ENCODE measurements around the gene GFRA1.

The GFRA1 gene

DNA sequence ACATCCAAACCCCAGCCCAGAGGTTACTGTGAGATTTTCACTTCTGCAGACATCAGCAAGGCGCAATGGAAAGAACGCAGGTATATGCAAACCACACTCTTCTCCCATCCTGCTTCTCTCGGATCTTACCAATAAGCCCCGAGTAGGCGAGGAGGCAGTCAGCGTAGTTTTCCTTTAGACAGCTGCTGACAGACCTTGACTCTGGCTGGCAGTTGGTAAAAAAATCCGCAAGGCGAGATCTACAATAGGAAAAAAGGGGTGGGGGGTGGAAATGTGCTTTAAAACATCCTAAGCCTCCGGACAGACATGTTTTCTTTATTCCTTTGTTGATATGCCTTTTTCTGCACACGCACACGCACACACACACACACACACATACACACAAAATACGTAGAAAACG, 176.5 kb downstream of the GFRA1 start:
- DNase-seq (no peak), ATAC-seq (replicated peaks) (no peak)
- H3K27me3 Mint-ChIP-seq: no peaks in the 10 kb centered on the region
- H3K9me3 Mint-ChIP-seq: peaks cover 3 to 19% of the 10 kb centered on the region in 2 donors
- H3K4me3 Mint-ChIP-seq: no peak overlapping the region
- H3K27ac Mint-ChIP-seq: no peak overlapping the region
- no peaks in the 10 kb centered on the region for H3K4me1 Mint-ChIP-seq (ENCODE audit: low read depth in 2 of 2)
- H3K36me3 Mint-ChIP-seq (ENCODE audit: insufficient read depth): no peaks in the 10 kb centered on the region

DNA sequence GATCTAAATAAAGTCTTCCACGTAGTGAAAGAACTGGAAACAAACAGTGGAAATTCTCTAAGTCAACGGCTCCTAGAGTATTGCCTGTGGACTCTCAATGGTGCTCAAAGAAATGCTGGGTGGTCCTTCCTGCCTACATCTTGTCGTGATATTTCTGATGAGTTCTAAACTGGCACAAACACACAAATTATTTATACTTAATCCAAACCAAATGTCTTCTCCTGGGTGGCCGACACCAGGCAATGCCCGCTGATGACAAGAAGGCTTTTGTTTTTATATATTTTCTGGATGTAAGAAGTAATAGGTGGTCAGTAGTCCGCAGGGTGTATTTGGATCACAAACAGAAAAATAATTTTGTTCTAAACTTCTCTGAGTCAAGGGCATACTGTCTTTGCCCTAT, 178.7 kb downstream of the GFRA1 start:
- no peak for ATAC-seq (replicated peaks)

DNA sequence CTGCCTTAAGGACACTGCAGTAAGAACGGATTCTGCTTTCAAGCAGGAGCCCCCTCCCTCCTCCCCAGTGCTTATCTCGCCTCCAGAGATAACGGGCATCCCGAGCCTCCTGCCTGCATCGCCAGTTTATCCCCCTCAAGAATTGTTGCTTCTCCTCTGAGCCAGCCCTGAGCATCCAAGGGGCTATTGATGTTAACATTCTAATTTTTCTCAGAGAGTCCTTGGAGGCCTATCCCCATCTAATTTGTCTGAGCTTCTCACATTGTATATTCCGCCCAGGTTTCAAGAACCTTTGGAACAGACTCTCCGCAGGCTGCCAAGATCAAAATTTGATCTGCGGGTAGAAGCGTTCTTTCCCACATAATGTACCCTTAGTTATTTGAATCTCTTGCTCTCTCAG, 180.0 kb downstream of the GFRA1 start:
- ATAC-seq (replicated peaks) (no peak), DNase-seq (no peak)
- Mint-ChIP-seq H3K27me3 (no peaks in the 10 kb centered on the region), H3K27ac (no peak overlapping the region), H3K9me3 (peaks cover 0 to 8% of the 10 kb centered on the region in 2 donors), H3K4me1 (ENCODE audit: low read depth in 2 of 2) (no peaks in the 10 kb centered on the region), H3K4me3 (no peak overlapping the region), H3K36me3 (ENCODE audit: insufficient read depth) (peaks cover 3% of the 10 kb centered on the region)

More for the DNA sequence above, 178.7 kb downstream of the GFRA1 start:
- Mint-ChIP-seq H3K9me3 (peaks cover 0 to 8% of the 10 kb centered on the region in 2 donors), H3K27me3 (no peaks in the 10 kb centered on the region), H3K27ac (no peak overlapping the region), H3K4me1 (ENCODE audit: low read depth in 2 of 2) (no peaks in the 10 kb centered on the region), H3K4me3 (no peak overlapping the region), H3K36me3 (ENCODE audit: insufficient read depth) (peaks cover 3% of the 10 kb centered on the region)
- DNase-seq: no peak

DNA sequence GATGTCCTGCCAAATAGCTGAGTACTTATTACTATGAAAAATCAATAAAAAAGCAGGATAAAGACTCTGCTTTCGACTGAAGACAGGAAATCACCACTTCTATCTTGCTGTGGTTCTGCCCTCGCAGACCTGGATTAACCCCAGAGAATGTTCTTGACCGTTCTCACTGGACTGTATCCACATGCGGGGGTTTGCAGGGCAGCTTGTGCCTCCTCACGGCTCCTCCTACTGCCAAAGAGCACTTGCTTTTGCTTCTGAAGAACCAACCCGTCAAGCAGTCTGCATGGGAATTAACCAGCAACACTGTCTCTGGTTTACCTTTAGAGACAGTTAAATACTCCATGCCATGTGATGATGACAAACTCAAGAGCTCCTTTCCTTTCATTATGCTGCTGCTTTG, 184.0 kb downstream of the GFRA1 start:
- Mint-ChIP-seq H3K9me3 (no peaks in the 10 kb centered on the region), H3K36me3 (ENCODE audit: insufficient read depth) (peaks cover 3% of the 10 kb centered on the region), H3K27me3 (no peaks in the 10 kb centered on the region), H3K4me1 (ENCODE audit: low read depth in 2 of 2) (no peaks in the 10 kb centered on the region), H3K27ac (no peak overlapping the region), H3K4me3 (no peak overlapping the region)
- DNase-seq: no peak
- no peak for ATAC-seq (replicated peaks)

DNA sequence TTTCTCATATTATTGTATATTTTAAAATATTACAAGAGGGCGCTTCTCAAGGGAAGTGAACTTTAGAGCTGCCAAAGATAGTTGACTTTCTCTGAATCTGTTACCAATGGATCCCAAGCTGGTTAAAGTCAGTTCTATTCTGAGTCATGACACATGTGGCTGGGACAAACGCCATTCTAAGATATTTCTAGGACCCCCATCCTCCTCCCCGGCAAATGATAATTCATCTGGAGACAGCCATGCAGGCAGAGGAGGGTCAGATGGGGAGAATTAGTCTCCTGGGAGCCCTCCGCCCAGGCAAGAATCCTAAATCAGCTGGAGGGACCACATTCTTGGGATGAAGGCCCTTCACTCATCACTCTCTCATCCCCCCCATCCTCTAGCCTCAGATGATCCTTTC, 187.7 kb downstream of the GFRA1 start:
- ATAC-seq (replicated peaks): no peak
- H3K36me3 Mint-ChIP-seq (ENCODE audit: insufficient read depth): no peaks in the 10 kb centered on the region
- no peaks in the 10 kb centered on the region for H3K9me3 Mint-ChIP-seq
- H3K27ac Mint-ChIP-seq: no peak overlapping the region
- H3K27me3 Mint-ChIP-seq: no peaks in the 10 kb centered on the region
- no peak overlapping the region for H3K4me3 Mint-ChIP-seq
- H3K4me1 Mint-ChIP-seq (ENCODE audit: low read depth in 2 of 2): no peaks in the 10 kb centered on the region
- DNase-seq: no peak

DNA sequence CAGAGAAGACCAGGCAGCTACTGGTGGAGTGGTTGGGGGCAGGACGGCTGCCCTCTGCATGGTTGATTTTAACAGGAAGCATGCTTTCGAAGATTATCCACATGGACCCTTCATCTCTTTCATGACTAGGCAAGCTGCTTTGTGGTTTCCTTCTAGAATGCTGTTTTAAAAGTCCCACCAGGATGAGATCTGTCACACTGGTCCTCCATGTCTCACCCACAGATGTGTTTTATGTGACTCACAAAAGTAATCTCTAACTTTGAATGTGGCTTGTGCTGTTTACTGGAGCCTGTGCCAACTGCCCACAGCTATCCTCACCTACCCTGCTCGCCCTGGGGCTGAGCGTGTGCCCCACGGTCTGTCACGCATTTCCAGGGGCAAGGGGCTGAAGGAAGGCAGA, 188.8 kb downstream of the GFRA1 start:
- H3K36me3 Mint-ChIP-seq (ENCODE audit: insufficient read depth): no peaks in the 10 kb centered on the region
- ATAC-seq (replicated peaks): no peak
- H3K27ac Mint-ChIP-seq: no peak overlapping the region
- H3K4me1 Mint-ChIP-seq (ENCODE audit: low read depth in 2 of 2): no peaks in the 10 kb centered on the region
- H3K9me3 Mint-ChIP-seq: no peaks in the 10 kb centered on the region
- no peak for DNase-seq
- H3K27me3 Mint-ChIP-seq: no peaks in the 10 kb centered on the region
- H3K4me3 Mint-ChIP-seq: no peak overlapping the region

DNA sequence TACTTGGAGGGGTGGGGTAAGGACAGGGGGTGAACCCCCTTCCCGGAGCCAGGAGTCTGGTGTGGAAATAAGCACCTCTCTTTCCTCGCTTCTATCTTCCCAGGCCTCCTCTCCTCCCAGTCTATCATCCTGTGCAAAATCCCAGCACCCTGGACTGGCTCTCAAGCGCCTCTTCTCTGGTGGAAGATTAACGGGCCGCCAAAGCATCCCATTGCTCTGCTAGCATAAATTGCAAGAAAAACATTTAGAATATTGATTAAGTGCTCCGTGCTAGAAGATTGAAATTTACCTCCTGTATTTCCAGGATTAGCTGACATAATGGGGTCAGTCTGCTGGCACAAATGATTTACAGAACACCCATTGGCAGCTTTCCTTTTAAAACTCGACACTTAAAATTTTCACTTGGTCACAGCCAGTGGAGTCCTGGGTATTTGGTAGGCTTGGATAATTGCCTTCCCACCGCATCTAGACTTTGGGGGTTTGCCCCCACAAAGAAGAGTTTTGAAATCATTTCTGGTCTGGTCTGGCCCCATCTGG, 189.7 kb downstream of the GFRA1 start:
- no peak overlapping the region for H3K4me3 Mint-ChIP-seq
- ATAC-seq (replicated peaks) (no peak), DNase-seq (no peak)
- H3K9me3 Mint-ChIP-seq: no peaks in the 10 kb centered on the region
- H3K27me3 Mint-ChIP-seq: no peaks in the 10 kb centered on the region
- H3K27ac Mint-ChIP-seq: no peak overlapping the region
- H3K4me1 Mint-ChIP-seq (ENCODE audit: low read depth in 2 of 2): no peaks in the 10 kb centered on the region
- no peaks in the 10 kb centered on the region for H3K36me3 Mint-ChIP-seq (ENCODE audit: insufficient read depth)

DNA sequence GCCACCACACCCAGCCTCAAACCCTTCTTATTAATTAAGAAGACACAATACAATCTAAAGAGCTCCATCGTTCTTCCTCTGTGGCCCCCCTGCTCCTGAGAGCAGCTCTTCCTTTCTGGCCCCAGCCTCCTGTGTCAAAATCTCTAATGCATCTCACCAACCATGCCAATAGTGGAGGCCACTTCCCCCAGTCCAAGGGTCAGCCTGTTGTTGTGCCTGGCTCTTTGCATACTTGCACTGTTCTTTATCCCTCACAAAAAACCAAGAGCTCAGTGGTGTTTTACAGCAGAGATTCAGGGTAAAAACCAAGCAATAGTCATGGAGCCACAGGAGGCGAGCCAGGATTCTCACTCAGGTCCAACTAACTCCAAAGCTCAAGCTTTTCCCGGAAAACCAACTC, 190.2 kb downstream of the GFRA1 start:
- Mint-ChIP-seq H3K27me3 (no peaks in the 10 kb centered on the region), H3K9me3 (no peaks in the 10 kb centered on the region), H3K27ac (no peak overlapping the region), H3K4me3 (no peak overlapping the region), H3K36me3 (ENCODE audit: insufficient read depth) (no peaks in the 10 kb centered on the region), H3K4me1 (ENCODE audit: low read depth in 2 of 2) (no peaks in the 10 kb centered on the region)
- ATAC-seq (replicated peaks): no peak
- DNase-seq: no peak

DNA sequence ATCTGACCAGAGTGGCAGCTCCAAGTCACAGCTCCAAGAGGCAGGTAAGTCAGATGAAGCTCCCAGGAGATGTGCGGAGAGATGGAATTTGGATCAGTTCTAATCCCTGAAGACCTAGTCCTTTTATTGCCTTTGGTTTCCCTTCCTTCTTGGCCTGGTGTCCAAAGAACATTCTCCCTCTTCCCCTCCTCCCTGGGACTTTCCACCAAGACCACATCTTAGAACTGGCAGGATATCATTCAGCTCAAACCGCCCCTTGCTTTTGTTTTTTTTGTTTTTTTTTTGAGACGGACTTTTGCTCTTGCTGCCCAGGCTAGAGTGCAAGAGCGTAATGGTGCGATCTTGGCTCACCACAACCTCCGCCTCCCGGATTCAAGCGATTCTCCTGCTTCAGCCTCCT, 190.8 kb downstream of the GFRA1 start:
- Mint-ChIP-seq H3K36me3 (ENCODE audit: insufficient read depth) (no peaks in the 10 kb centered on the region), H3K27ac (no peak overlapping the region), H3K4me1 (ENCODE audit: low read depth in 2 of 2) (no peaks in the 10 kb centered on the region), H3K9me3 (no peaks in the 10 kb centered on the region), H3K4me3 (no peak overlapping the region), H3K27me3 (no peaks in the 10 kb centered on the region)
- ATAC-seq (replicated peaks) (no peak), DNase-seq (no peak)

DNA sequence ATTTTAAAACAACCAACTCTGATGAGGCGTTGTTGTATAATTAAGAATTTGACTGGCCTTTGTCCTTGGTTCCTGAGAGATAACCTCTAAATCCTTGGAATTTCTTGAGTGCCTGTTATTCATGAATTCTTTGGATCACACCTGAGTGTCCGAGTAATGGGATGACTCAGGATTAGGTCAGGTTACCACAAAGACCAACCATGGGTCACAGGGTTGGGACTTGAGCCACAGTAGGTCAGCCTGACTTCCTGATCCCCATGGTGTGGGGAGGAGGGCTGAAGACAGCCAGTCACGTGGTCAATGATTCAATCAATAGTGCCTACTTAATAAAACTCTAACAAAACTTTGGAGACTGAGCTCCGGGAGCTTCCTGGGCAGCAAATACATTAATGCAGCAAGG, 192.5 kb downstream of the GFRA1 start:
- no peak for DNase-seq
- no peaks in the 10 kb centered on the region for H3K4me1 Mint-ChIP-seq (ENCODE audit: low read depth in 2 of 2)
- H3K27me3 Mint-ChIP-seq: no peaks in the 10 kb centered on the region
- H3K9me3 Mint-ChIP-seq: no peaks in the 10 kb centered on the region
- no peak overlapping the region for H3K27ac Mint-ChIP-seq
- no peak overlapping the region for H3K4me3 Mint-ChIP-seq
- no peaks in the 10 kb centered on the region for H3K36me3 Mint-ChIP-seq (ENCODE audit: insufficient read depth)
- ATAC-seq (replicated peaks): no peak

DNA sequence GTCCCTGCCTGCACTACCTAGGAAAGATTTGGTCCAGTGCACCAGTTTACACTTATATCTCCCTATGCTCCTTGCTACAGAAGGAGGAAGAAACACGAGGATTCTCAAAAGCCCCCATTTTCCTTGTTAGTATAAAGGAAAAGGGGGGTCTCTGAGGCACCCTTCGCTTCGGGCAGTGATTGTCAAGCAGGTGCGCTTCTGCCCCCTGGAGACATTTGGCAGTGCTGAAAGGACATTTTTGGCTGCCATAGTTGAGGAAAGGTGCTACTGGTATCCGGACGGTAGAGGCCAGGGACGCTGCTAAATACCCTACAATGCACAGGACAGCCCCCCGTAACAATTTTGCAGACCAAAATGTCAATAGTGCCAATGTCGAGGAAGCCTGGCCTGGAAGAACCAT, 193.7 kb downstream of the GFRA1 start:
- Mint-ChIP-seq H3K27me3 (no peaks in the 10 kb centered on the region), H3K27ac (no peak overlapping the region), H3K36me3 (ENCODE audit: insufficient read depth) (no peaks in the 10 kb centered on the region), H3K9me3 (no peaks in the 10 kb centered on the region), H3K4me1 (ENCODE audit: low read depth in 2 of 2) (no peaks in the 10 kb centered on the region), H3K4me3 (no peak overlapping the region)
- DNase-seq (no peak), ATAC-seq (replicated peaks) (no peak)

DNA sequence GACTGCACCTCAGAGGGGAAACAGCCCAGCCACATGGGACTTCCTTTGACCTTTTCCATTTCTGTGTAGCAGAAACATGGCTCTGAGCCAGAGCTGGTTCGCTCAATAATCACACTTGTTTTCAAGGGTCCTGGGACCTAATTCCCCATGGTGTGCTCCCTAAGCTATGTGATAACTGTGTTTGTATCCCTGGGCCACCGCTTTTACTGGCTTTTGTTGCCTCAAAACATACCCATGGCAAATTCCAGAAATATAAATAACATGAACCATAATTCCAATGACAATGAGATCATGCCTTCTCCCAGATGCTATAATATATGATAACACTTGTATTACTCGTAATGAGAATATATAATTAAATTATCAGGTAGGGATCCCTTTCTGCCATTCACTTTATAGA, 196.4 kb downstream of the GFRA1 start:
- Mint-ChIP-seq H3K36me3 (ENCODE audit: insufficient read depth) (no peaks in the 10 kb centered on the region), H3K4me3 (no peak overlapping the region), H3K4me1 (ENCODE audit: low read depth in 2 of 2) (no peaks in the 10 kb centered on the region), H3K27ac (no peak overlapping the region), H3K27me3 (no peaks in the 10 kb centered on the region), H3K9me3 (no peaks in the 10 kb centered on the region)
- DNase-seq: no peak
- no peak for ATAC-seq (replicated peaks)

DNA sequence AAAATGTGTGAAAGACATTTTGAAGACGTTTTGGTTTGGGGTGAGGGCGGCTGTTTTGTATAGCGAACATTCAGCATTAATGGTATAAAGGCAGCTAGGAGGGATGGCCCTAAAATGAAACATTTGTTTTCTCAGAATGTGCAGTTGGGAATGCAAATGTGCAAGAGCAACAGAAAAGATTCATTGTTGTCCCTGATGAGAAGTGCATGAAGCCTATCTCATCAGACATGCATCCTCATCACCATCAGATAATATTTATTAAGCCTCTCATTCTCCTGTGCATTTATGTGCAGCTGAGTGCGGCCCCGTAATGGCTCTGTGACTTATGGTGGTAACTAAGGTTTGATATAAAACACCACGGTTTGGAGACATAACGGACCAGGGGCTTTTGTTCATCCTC, 199.5 kb downstream of the GFRA1 start:
- DNase-seq (no peak), ATAC-seq (replicated peaks) (no peak)
- Mint-ChIP-seq H3K9me3 (no peaks in the 10 kb centered on the region), H3K27me3 (no peaks in the 10 kb centered on the region), H3K4me1 (ENCODE audit: low read depth in 2 of 2) (no peaks in the 10 kb centered on the region), H3K4me3 (no peak overlapping the region), H3K36me3 (ENCODE audit: insufficient read depth) (no peaks in the 10 kb centered on the region), H3K27ac (no peak overlapping the region)

DNA sequence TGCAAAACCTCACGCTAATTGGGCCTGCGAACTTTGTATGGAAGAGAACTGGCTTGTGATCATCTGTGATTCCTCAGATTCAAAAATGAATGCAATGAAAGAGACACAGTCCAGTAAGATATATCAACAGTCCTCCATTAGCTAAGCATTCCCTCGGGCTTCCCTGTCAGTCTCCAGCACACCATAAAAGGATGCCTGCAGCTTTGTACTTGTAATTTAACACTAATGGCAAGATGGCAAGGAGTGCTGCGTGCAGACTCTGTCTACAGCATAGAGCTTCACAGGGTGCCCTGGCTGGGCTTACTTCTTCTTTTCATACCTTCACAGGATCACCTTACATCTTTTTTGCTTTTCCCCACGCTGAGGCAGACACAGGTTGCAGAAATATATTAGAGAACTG, 200.0 kb downstream of the GFRA1 start:
- Mint-ChIP-seq H3K27me3 (no peaks in the 10 kb centered on the region), H3K4me3 (no peak overlapping the region), H3K27ac (no peak overlapping the region), H3K4me1 (ENCODE audit: low read depth in 2 of 2) (no peaks in the 10 kb centered on the region), H3K36me3 (ENCODE audit: insufficient read depth) (no peaks in the 10 kb centered on the region), H3K9me3 (no peaks in the 10 kb centered on the region)
- no peak for ATAC-seq (replicated peaks)
- no peak for DNase-seq

DNA sequence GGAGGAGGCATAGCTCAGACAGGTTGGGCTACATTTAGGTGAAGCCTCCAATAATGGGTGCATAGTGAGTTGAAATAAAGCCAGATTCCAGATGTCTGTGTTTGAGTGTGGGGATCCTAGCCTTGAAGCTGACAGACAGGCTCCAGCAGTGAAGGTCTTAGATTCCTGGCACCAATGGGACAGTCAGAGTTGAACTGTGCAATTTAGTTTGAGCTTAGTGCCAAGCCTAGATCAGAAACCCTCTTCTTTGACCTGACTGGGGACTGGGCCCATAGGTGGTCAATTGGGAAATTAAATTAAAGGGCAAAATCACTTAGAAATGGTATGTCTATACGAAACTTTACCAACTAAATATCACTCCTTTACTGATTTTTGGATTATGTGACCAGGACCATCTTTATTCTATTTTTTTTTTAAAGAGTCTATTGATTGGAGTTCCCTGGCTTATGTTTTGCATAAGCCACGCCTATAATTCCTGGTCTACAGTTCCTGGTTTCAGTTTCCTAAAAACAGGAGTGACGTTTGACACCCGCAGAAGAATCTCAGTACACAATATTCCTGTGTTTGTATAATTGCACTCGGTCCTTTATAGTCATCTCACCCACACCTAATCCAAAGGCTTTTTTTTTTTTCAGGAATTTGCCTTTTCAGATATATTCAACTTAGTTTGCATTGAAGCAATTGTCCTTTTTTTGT, 201.4 kb downstream of the GFRA1 start:
- no peaks in the 10 kb centered on the region for H3K27me3 Mint-ChIP-seq
- H3K4me1 Mint-ChIP-seq (ENCODE audit: low read depth in 2 of 2): no peaks in the 10 kb centered on the region
- H3K4me3 Mint-ChIP-seq: no peak overlapping the region
- ATAC-seq (replicated peaks) (no peak), DNase-seq (no peak)
- no peaks in the 10 kb centered on the region for H3K9me3 Mint-ChIP-seq
- no peaks in the 10 kb centered on the region for H3K36me3 Mint-ChIP-seq (ENCODE audit: insufficient read depth)
- H3K27ac Mint-ChIP-seq: no peak overlapping the region

Measured in effector memory CD8-positive, alpha-beta T cell (primary cell).